NCI-H1048 (cell line): ENCODE data around the gene ZNF598.
"Not testable (repeated sequence)": the region's sequence is repeated elsewhere in the genome, so short reads cannot be mapped to it uniquely, and the experiment has no call there.

Experiments
- DNase-seq: peaks from one replicate; lab custom pipeline; 2025; lab: John Stamatoyannopoulos, UW

The ZNF598 gene

DNA sequence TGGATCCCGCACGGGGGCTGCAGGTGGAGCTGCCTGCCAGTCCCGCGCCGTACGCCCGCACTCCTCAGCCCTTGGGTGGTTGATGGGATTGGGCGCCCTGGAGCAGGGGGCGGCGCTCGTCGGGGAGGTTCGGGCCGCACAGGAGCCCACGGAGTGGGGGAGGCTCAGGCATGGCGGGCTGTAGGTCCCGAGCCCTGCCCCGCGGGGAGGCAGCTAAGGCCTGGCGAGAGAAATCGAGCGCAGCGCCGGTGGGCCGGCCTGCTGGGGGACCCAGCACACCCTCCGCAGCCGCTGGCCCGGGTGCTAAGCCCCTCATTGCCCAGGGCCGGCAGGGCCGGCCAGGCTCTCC, 51.5 kb downstream of the ZNF598 start:
- DNase-seq: not testable (repeated sequence)

DNA sequence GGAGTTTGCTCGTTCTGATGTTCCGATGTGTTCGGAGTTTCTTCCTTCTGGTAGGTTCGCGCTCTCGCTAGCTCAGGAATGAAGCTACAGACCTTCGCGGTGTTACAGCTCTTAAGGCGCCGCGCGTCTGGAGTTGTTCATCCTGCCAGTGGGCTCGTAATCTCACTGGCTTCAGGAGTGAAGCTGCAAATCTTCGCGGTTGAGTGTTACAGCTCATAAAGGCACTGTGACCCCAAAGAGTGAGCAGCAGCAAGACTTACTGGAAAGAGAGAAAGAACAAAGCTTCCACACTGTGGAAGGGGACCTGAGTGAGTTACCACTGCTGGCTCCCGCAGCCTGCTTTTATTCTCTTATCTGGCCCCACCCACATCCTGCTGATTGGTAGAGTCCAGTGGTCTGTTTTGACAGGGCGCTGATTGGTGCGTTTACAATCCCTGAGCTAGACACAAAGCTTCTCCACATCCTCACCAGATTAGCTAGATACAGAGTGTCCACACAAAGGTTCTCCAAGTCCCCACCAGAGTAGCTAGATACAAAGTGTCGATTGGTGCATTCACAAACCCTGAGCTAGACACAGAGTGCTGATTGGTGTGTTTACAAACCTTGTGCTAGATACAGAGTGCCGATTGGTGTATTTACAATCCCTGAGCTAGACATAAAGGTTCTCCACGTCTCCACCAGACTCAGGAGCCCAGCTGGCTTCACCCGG, 52.0 kb downstream of the ZNF598 start:
- not testable (repeated sequence) for DNase-seq

DNA sequence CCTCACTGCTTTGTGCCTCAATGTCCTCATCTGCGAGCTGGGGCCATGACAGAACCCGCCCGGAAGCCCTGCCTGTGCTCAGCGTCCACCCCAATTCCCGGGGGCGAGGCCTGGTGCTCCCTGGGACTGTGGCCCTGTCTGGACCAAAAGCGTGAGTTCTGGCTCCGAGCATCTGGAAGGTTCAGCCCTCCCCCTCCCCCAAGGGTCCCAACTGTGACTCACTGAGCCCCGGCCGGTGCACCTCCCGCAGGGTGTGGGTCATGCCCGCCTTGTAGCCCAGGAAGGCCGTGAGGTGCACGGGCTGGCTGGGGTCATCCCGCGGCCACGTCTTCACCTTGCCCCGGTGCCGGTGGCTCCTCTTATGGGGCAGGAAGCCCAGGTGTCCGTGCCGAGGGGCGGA, 55.9 kb downstream of the ZNF598 start:
- no peak for DNase-seq

DNA sequence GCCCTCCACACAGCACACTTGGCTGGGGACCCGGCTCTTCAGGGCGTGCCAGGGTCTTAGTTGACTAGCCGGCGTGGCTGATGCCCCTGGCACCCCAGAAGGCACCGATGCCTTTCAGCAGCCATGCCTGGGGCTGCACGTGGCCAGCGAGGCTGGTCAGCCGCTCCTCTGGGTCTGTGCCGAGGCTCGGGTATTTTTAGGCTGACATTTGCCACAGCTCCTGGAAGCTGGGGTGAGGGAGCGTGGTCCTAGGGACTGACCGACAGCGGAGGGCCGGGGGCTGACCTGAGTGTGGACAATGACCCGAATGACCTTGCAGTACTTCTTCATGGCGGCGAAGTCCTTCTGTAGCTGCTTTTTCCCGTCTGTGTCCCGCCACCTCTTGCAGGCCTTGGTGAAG, 59.1 kb downstream of the ZNF598 start:
- DNase-seq: no peak

DNA sequence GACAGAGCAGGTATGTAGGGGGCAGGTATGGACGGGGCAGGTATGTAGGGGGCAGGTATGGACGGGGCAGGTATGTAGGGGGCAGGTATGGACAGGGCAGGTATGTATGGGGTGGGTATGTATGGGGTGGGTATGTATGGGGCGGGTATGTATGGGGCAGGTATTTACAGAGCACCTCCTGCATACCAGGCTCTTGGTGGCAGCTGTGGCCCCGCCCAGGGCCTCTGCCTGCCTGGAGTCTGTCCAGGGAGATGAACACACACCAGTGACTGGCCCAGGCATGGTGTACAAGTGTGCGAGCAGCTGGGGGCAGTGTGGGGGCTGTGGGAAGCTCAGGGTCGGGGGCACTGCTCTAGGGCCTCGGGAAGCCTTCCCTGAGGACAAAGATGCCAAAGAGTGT, 59.6 kb downstream of the ZNF598 start:
- DNase-seq: no peak

DNA sequence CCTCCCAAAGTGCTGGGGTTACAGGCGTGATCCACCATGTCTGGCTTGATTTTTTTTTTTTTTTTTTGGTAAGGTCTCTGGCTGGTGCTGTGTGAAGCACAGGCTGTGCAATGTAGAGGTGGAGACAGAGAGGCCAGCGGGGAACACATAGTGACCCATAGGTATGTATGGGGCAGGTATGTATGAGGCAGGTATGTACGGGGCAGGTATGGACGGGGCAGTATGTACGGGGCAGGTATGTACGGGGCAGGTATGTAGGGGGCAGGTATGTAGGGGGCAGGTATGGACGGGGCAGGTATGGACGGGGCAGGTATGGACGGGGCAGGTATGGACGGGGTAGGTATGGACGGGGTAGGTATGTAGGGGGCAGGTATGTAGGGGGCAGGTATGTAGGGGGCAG, 60.1 kb downstream of the ZNF598 start:
- DNase-seq: no peak
